ENCODE results near the gene CKM.

The CKM gene

DNA sequence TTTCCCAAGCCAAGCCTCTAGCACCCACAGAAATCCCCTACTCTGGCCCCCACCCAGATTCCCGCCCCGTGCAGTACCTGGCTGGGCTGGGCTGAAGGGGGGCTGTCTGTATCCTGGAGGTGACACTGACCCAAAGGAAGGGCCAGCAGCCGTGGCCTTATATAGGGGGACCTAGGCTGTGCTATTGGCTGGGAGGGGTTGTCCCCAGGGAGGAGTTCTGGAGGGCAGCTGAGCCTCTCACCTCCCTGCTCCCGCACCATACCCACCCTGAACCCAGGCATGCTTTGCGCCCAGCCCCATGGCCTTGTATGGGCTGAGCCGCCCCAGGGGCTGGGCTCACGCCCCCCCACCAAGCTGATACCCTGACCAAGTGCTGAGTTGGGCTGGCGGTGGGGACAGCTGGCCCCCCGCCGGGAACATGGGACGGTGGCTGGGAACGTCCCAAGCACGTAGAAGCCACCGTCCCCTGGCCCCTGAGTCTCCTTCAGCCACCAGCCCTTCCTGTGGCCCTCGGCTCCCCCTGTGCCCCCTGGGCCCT is at the start of gene CKM:
CKM (minus strand) TSS at position 132 of the 538 bp plus-strand sequence. CDS start 3,162 bp downstream, outside the sequence.
- no peak for DNase-seq (ENCODE audit: low read depth)

DNA sequence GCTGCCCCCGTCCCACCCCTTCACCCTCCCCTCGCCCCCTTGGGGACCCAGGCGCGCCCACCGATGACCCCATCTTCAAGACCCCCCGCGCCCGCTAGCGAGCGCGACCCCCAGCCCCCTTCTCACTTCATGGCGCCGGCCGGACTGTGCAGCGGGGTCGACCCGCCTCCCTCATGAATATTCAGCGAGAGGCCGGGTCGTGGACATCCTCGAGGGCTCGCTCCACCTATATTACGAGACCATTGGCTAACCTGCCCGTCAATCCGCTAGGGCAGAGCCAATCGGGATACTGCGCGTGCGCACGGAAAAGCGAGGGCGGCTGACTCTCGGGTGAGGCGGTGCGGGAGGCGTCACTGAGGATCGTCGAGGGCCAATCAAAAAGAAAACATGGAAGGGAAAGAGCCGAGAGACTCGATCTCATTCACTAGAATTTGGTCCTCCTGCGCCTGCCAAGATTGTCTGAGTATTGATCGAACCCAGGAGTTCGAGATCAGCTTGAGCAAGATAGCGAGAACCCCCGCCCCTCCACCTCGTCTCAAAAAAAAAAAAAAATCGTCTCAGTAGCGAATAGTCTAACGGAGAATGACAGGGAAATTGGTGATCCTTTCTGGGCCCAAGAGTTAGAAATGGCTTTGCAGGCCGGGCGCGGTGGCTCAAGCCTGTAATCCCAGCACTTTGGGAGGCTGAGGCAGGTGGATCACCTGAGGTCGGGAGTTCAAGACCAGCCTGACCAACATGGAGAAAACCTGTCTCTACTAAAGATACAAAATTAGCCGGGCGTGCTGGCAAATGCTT is 47.9 kb upstream of the CKM start, which contains the start of gene ERCC2:
ERCC2 (minus strand) TSS at position 164 of the 795 bp plus-strand sequence; CDS start at position 131, 33 bp downstream.
- peak; percentile 100 for DNase-seq (ENCODE audit: low read depth)

DNA sequence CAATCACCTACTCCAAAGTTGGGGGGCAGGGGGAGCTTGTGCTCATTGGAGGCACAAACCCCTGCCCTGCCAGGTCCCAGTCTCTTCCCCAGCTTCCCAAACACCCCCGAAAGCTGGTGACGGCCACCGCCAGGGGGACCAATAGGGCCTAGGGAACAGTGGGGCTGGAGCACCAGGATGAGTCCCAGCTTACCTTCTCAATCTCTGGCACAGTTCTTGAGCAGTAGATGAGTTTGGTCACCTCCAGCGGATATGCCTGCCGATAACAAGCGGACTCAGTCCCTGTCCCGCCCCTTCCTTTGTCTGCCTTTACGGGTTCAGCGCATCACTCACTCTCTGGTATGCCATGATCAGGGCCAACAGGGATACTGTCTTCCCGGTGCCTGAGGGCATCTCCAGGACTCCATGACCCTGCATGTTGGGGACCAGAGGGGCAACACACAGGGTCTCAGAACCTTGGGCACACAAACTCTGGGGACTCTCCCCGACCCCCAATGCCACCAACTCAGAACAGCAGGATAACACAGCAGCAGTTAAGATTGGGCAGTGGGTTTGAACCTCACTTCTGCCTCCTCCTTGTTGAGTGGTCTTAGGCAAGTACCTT is 46.2 kb upstream of the CKM start:
- no peak for DNase-seq (ENCODE audit: low read depth)

DNA sequence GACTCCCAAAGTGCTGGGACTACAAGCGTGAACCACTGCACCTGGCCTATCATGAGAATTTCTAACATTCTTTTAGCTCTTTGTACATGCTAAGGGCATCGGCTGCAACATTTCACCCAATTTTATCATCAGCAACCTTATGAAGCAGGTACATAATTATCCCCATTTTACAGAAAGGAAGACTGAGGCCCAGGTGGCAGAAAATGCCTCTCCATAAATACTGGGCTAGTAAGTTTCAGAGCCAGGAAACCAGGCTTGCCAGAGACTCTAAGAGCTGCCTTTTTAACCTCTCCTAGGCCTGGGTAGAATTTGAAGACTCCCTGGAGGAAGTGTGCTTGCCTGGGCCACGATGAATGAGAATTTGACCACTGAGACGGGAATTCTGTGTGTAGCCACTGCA is 45.5 kb upstream of the CKM start:
- DNase-seq (ENCODE audit: low read depth) = no peak

DNA sequence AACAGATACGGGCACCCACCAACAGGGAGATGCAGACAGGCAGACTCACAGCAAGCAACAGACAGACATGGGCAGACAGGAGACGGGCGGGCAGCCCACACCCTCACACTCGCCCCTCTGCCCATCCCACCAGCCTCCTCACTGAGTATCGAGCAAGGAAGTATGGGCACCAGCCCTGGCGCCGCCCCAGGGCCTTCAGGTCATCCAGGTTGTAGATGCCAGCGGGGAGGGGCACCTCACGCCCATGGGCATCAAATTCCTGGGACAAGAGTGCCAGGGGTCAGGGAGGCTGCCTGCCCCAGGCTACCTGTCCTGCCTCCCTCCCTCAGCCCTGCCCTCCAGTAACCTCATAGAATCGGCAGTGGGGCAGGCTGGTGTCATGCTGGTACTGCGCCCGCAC is 42.0 kb upstream of the CKM start:
- no peak for DNase-seq (ENCODE audit: low read depth)

DNA sequence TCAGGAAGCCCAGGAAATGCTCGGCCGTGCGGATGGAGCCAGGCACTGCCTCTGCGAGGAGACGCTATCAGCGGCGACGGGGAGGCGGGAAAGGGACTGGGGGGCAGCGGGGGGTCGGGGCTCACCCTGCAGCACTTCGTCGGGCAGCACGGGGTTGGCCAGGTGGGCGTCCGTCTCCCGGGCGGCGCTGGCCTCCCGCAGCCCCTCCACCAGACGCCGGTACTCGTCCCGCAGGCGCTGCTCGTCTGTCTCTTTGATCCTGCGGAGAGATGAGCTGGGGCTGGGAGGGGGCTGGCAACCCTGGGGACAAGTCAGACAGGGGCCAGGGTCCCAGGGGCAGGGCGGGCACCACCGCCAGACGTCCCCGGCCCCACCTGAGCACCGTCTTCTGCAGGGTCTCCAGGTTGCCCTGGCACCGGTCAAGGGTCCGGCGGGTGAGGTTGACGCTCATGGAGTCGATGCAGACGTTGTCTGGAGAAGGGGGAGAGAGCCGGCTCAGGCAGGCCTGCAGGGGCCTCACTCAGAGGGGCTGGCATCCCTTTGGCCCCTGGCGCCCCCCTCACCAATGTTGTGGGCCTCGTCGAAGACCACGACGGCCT is 41.3 kb upstream of the CKM start:
- DNase-seq (ENCODE audit: low read depth) = no peak

DNA sequence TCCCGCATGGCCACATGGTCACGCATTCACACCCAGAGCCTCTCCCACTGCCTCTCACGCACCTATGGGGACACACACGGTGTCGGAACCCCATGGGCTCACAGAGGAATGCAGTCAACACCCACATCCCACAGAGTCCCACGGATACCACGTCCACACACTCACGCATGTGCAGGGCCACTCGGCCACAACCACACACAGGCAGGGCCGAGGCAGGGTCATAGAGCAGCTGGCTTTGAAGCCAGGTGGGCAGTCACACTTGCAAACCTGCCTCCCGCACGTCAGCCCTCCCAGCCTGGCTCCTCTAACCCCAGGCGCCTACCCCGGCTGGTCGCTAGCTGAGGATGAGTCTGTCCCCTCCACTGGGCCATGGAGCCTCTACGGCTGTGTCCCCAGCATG is 39.6 kb upstream of the CKM start:
- DNase-seq (ENCODE audit: low read depth) = no peak

DNA sequence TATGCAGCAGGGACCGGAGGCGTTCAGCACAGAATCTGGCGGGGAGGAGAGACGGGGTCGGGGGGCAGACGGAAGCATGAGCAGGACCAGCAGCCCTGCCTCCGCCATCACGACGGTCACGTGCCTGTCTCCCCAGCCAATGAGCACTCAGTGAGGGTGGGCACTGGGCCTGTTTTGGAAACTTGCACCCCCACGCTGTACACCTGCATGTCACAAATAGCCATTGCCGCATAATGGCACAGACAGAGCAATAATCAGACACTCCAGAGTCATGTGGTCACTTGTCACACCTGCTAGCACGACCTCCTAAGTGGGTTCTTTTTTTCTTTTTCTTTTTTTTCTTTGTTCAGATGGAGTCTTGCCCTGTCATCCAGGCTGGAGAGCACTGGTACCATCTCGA is 38.9 kb upstream of the CKM start:
- no peak for DNase-seq (ENCODE audit: low read depth)

DNA sequence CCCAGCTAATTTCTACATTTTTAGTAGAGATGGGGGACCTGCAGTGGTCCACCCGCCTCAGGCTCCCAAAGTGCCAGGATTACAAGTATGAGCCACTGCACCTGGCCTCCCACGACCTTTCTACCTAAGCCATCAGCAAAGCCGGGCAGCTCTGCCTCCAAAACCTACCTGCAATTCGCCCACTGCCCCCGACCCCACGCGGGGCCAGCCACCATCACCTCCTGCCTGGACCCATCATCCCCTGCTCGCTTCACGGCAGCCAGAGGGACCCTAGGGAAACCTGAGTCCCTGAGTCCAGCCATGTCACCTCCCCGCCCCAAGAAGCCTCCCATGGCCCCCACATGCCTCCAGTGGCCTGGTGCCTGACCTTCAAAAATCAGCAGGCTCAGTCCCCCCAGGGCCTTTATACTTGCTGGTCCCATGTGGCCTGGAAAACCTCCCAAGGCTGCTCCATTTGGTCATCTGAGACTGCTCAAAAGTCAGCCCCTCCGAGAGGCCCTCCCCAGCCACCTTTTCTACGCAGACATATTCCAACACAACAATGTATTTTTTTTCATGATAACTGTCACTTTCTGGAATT is 35.6 kb upstream of the CKM start:
- DNase-seq (ENCODE audit: low read depth) = no peak

DNA sequence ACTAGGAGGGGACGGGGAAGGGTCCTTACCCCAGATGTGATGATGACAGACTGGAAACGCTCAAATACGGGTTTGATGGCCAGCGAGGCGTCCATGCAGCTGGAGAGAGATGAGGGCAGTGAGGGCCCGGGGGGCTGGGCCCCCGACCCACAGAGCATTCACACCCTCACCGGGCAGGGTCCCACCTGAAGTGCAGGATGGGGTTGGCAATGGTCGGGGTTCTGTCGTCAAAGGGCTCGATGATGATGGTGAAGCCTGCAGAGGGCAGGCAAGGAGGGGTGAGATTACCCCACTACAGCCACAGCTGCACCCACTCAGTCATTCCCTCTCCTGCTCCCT is 34.7 kb upstream of the CKM start:
- DNase-seq (ENCODE audit: low read depth) = no peak

DNA sequence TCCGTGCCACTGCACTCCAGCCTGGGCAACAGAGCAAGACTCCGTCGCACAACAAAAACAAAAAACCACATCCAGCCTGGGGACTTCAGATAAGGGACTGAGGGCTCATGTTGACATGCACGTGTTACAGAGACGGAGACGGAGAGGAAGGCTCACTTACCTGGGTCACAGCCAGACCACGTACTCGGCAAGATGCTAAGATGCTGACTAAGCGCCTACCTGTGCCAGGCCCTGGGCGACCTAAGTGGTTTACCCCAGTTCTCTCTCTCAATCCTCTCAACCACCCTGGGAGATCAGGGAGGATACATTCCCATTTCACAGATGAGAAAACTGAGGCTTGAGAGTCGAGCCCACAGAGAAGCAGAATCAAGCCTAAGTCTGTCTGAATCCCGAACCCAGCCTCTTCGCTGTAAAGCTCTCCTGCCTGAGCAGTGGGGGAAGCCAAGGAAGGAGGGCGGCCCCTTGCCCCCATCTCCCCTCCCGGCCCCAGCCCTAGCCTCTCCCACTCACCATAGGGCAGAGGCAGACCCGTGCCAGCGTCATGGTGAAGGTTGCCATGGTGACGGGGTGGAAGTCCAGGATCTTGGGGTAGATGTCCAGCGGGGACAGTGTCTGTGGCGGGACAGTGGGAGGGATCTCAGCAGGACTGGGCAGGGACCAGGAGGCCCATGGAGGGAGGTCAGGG is 34.2 kb upstream of the CKM start:
- no peak for DNase-seq (ENCODE audit: low read depth)

DNA sequence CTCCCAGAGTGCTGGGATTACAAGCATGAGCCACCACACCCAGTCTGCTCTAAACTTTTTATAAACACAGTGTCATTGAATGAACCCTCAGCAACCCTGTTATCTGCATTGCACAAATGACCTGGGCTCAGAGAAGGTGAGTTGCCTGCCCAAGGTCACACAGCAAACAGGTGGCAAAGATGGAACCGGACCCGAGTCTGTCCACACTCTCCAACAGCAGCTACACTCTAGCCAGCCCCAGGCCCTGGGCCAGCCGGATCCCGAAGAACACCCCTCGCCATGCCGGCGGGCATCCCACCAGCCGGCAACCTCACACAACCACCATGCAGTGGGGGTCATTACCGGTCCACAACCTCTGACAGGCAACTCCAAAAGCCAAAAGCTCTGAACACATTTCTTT is 33.2 kb upstream of the CKM start:
- no peak for DNase-seq (ENCODE audit: low read depth)

DNA sequence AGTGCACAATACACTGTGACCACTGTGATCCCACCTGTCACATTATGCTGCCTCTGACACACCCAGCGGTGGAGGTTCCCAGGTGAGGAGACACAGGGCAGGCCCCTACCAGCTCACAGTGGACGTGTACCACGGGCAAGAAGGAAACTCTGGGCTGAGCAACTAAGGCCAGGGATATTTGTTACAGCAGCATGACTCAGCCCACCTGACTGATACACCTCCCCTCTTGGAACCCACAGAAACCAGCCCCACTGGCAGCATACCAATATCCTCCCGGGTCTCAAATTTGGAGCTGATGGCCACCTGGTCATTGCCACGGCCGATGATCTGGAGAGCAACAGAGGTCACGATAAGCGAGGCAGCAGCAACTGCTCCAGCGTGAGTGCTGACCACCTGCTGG is 32.7 kb upstream of the CKM start:
- DNase-seq (ENCODE audit: low read depth) = no peak

DNA sequence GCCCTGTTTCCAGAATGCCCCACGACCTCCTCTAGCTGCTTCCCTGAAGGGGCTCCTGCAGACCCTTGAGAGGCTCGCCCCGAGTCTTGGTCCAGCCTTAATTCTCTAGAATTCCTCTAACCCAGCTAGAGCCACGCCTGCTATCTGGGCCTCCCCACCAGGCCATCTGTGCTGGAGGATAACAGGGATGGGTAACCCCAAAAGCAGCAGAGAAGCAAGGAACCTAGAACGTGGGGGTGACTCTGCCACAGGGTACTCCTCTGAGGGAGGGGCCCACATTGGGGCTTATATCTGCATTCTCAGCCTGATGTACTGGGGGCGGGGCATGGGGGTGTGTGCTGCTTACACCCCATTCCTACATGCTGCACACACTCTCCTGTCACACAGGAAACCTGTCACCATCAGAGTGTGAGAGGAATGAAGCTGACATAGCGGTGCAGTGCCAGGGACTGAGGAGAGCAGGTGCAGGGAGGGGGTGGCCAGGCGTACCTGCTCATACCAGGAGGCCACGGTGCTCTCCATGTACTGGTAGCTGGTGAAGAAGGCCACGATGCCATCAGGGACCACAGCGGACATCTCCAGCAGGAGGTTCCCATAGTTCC is 31.7 kb upstream of the CKM start:
- no peak for DNase-seq (ENCODE audit: low read depth)

DNA sequence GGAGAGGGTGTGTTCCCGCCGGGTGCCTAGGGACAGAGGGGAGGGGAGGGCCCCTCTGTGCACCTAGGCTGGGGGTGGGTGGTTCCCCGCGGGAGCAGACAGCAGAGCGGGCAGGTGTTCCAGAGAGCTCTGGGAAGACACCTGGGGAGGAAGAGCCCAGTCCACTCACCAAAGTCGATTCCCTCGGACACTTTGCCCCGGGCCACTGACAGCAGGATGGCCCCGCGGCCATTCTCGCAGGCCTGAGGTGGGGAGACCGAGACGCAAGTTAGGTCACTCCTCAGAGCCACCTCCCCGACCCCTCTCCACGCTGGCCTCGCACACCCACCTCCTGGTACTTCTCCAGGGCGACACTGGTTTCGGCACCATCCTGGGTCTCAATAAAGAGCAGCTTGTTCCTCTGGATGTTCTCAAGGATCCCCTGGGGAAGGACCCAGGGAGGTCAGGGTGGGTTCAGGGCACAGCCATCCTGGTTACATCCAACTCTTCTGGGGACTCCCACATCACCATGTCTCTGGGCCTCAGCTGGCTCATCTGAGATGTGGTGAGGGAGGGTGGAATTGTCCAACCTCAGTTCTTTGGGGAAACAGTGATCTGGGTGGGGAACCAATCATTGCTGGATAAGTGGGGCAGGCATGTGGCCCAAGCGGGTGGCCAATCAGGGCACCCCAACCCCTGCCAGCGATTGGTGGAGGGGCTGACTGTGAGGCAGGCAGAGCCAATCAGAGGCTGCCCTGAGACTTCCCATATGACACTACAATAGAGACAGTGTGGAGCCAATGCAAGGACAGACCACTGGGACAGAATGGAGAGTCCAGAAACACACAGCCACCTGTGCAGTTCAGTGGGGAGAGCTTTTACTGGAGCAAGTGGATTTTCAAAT is 30.5 kb upstream of the CKM start:
- DNase-seq (ENCODE audit: low read depth) = no peak

DNA sequence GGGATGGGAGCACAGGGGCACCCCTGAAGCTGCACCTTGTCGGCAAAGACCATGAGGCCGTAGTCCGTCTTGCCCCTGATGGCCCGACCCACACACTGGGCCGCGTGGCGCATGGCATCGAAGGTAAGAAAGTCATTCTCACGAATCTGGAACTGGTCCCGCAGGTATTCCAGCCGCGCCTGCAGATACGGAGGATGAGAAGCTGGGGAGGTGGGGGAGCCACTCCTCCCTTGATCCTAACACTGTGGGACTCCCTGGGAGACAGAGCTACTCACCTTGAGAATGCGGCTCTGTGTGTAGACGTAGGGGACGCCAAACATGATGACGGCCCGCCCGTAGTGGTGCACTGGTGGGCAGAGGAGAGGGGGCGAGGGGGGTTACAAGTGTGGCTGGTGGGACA is 29.8 kb upstream of the CKM start:
- DNase-seq (ENCODE audit: low read depth) = no peak

DNA sequence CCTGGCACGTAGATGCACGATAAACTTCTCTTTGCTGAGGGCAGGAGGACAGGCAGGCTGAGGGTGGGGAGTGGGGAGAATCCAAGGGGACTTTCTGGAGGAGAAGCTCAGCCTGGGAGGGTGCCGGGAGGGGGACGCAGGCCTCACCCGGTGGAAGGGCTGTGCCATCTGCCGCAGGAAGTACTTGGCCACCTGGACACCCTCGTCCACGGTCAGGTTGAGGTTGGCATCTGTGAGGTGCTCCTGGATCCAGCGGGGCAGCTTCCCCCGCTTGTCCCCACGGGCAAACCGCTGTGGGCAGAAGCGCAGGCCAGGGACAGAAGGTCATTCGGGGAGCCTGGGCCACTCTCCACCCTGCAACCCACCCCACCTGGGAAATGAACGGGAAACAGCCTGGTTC is 29.4 kb upstream of the CKM start:
- no peak for DNase-seq (ENCODE audit: low read depth)

DNA sequence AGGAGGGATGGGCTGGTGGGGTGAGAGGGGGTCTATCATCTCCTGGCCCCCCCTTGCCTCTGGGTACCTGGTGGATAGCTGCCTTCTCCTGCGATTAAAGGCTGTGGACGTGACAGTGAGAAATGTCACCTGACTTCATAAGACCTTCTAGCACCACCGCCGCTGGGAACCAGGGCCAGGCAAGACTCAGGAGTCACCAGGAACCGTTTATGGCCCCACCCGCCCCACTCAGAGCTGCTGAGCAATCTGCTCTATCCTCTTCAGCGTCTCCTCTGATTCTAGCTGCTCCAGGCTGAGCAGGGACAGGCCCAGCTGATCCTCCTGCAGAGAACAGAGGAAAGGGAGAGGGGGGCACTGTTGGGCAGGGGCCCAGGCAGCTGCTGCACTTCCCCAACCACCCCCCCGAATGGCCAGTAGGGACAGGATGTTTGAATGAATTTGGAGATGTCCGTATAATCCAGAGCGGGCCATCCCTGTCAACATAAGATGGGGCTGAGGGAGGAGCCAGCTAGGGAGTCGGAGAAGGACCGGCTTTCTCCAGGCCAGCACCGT is 28.8 kb upstream of the CKM start:
- no peak for DNase-seq (ENCODE audit: low read depth)

DNA sequence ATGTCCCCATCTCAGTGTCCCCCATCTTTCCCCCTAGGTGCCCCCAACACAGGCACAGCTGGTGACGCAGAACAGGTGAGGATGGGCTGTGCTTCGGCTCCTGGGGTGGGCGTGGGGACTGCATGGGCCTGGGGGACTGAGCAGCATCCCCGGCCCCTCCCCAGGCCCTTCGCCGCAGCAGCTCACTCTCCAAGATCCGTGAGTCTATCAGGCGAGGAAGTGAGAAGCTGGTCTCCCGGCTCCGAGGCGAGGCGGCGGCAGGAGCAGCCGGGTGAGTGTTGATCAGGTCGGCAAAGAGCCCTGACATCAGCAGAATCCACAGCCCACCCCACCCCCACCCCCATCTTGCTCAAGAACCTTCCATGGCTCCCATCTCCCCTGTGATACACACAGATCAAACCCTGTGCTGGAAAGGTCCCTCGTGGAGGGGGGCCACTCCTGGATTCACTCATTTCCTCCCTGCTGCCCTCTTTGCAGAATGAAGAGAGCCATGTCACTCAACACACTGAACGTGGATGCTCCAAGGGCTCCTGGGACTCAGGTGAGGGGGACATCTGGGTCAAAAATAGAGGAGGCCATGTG is 27.9 kb upstream of the CKM start:
- DNase-seq (ENCODE audit: low read depth) = no peak

DNA sequence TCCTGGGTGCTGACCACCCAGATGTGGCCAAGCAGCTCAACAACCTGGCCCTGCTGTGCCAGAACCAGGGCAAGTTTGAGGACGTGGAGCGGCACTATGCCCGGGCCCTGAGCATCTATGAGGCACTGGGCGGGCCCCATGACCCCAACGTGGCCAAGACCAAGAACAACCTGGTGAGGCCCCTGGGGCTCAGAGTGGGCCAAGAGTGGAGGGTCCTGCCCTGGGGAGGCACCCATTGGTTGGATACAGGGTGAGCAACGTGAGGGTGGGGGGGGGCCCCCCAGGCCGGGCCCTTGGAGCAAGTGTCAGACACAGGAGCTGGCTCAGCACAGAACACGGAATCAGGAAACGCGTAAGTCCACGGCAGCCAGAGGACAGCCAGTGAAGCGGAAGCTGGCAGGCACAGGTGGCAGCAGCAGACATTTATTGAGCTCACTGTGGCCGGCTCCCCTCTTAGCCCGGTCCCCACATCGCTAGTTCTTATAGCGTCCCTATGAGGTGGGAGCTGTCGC is 26.8 kb upstream of the CKM start:
- no peak for DNase-seq (ENCODE audit: low read depth)

All from stimulated activated CD8-positive, alpha-beta memory T cell treated with anti-CD3 and anti-CD28 coated beads, Interleukin-15, amount 100 ng/mL, for 1 hour (primary cell).